GM11168 (cell line): ENCODE data around the gene VPS8.
"Not testable (repeated sequence)": the region's sequence is repeated elsewhere in the genome, so short reads cannot be mapped to it uniquely, and the experiment has no call there.

Experiments used
- in situ Hi-C: fragments of 300-500 bp; cut with MboI; formaldehyde crosslinking; loops from one replicate; pipeline ENCODE4 v1.12.0; 2022; ENCODE audit warnings: low sequenced_read_pairs; ENCODE audit not compliant: unreplicated experiment

VPS8 gene

DNA sequence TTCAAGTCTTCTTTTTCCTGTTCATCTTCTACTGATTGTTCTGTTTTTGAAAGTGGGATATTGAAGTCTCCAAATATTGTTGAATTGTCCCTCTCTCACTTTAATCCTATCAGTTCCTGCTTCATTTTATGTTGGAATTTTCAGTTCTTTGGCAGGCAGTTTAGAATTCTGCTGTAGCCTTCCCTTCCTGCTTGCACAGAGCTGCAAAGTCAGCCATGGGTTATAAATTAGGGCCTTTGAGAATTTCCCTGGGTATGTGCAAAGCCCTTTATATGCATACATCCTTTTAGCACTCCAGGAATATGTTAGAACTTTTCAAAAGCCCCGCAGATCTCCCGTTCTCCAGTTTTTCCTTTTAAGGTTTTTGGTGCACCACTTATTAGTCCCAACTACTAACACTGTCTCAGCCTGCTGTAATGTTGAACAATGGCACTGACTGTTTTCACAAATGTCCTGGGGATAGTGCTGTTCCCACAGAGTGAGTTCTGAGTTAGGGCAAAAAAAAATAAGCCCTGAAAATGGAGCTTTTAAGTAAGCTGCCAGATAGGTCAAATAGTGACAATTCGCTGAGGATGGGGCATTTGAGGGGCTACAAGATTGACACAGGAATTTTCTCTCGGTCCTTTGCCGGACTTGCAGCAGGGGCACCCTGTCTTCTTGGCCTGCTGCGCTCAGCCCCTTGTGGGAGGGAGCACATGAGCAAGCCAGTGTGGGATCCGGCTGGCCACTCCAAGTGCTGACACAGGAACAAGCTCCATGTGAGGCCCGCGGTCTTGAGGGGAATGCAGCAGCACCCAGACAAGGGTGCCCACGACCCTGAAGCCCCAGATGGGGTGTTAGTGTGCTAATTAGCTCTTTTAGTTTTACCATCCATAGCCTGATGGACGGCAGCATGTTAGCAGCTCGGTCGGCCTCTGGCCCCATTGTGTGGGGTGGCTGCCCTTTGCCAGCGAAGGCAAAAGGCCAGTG is 96.0 kb downstream of the VPS8 start:
- in situ Hi-C loops: no loop called here

DNA sequence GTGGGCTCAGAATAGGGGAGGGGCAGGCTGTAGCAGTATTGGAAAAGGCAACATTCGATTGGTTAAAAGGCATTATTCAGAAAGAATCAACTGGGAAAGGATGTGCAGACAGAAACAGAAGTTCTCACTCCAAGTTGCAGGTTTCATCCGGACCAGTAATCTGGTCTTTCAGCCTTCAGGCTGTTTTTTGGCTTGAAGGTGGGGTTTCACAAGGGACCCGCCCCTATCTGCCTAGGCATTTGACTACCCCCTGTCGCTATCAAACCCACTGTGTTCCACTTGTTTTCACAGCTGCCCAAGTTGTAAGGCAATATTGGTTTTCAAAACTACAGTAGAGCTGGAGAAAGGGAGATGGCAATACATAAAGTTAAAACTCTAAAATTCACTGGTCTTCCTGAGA is 96.9 kb downstream of the VPS8 start:
- in situ Hi-C loops: no loop called here

DNA sequence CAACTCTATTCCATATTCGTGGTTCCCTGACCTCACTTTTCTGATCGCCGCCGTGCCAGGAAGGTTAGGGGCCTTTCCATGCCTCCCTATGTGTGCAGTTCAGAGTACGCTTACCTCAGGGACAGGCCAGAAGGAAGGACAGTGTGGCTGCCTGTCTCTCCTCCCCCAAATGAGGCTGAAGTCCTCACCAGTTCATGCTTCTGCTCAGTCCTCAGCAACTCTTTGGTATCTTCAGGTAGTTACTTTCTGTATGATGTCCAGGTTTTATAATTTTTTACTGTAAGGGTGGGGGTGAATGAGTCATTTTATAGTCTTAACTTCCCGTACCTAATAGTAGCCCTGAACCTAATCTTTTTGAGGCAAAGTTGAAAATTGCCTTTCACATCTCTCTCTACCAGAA is 98.7 kb downstream of the VPS8 start:
- in situ Hi-C loops: no loop called here

DNA sequence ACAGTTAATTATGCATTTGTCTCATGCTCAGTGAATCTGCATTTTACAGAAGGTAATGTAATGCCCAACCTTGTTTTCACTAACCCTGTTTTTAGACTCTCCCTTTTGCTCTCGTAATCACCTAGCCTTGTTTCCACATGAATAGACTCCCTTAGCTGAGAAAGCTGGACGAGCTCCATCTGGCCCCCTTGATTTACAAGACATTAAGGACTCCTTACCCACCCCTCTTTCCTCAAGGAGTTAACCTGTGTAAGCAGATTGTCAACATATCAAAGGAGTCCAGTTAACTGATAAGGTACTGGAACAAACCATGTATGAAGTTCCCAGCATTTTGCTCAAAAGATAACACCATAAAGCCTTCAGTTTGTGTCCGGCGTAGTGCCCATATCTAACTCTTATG is 99.6 kb downstream of the VPS8 start:
- in situ Hi-C loops: no loop called here

DNA sequence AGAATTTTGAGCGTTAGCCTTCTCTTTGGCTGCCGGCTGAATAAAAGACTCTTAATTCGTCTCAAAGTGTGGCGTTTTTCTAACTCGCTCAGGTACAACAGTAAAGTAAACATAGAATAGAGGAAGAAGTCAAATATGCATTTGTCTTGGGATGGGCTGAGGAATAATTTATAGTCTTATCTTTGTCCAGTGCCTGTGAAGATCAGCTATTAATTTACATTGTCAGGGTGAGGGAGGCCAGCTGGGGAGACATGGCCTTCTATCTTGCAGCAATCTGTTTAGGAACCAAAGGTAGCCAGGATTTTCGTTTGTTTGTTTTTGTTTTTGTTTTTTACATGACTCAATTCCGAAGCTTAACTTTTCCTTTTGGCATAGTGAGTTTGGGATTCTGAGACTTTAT is 100.2 kb downstream of the VPS8 start:
- in situ Hi-C loops: no loop called here

DNA sequence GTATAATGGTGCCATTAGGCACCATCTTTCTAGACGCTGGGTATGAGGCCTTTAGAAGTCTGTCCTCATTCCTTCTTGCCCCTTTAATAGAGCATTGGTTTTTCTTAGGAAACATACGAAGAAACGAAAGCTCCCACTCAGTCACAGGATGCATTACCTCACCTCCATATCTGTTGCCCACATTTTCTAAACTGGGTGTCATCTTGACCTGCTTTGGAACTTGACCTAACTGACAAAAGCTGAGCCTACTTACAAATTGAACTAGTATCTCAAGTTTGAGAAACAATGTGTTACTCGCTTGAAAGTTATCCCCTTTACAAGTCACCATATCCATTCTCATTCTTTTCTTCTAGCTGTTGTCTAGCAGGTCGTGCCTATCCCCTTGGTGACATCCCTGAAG is 102.7 kb downstream of the VPS8 start:
- in situ Hi-C loops: no loop called here

DNA sequence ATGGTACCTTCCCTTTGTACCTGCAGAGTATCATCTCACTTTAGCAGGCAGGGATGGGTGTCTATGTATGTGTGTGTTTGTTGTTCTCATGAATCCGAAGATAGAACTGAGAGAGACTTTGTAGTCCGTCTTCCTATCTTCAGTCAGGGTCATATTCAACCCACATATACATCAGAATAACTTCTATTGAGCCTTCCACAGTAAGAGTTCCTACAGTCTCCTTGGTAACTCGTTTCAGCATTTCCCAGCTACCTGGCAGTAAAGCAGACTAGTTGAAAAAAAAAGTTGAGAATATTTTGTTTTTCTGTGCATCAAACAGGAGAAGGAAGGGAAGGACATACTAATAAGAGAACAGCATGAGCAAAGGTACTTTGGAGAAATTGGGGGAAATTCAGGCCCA is 106.8 kb downstream of the VPS8 start:
- in situ Hi-C loops: no loop called here

DNA sequence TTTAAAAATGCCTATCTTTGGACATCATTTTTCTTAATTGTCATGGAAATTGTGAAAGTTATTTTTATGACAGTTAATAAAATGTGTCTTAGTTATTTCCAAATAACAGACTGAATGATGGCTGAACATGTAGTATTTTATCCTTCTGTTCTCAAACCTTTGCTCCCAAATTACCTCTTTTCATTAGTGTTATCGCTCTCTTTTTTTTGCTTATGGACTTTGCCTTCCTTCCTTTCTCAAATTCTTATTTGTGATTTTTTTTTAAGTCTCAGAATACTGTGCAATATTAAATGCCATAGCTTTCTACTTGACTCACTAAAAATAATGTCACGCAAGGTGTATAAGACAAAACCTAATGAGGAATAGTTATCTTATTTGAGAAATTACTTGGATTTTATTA is 107.7 kb downstream of the VPS8 start:
- in situ Hi-C loops: no loop called here

DNA sequence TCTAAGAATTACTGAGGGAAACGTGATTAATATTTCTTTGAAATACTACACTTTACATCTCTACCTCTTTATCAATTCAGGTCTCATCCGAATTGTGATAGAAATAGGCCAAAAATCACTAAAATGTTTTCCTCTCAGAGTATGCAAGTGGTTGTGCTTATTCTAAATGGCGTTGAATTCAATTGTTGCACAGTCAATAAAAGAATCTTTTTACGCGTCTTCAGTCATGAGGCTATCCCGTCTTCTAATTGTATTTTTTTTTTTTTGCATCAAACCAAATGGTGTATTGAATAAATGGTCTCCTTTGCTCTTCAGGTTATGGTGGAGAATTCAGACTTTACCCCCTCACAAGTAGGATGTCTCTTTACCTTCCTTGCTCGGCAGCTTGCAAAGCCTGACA is 112.6 kb downstream of the VPS8 start:
- in situ Hi-C loops: no loop called here

DNA sequence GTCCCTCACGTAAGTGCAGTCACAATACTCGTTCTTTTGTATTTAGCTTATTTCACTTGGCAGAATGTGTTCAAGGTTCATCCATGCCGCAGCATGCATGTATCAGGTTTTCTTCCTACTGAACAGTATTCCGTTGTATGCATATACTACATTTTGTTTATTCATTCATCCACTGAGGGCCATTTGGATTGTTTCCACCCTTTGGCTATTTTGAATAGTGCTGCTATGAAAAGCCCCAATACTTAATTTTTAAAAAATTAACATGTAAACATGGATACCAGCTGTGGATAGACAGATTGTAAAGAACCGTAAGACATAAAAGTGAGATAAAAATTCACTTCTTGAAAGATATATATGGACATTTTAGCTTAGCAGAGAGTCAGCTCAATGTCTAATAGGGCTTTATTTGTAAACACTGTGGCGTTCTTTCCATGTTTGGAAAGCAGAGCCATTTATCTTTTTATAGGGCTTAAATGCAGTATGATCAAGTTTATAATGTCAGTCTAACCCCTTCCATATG is 115.9 kb downstream of the VPS8 start:
- in situ Hi-C loops: no loop called here

DNA sequence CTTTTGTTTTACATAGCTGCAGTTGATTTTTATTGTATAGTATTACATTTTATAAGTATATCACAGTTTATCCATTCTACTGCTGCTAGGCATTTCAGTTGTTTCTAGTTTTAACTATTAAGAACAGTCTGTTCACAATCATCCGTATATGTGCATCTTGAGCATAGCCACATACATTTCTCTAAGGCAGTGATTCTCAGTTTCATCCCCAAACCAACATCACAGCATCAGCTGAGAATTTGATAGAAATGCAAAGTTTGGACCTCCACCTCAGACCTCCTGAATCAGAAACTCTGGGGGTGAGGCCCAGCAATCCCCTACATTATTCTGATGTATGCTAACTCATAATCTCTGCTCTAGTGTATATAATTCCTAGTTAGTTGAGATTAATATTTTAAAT is 120.8 kb downstream of the VPS8 start:
- in situ Hi-C loops: no loop called here

DNA sequence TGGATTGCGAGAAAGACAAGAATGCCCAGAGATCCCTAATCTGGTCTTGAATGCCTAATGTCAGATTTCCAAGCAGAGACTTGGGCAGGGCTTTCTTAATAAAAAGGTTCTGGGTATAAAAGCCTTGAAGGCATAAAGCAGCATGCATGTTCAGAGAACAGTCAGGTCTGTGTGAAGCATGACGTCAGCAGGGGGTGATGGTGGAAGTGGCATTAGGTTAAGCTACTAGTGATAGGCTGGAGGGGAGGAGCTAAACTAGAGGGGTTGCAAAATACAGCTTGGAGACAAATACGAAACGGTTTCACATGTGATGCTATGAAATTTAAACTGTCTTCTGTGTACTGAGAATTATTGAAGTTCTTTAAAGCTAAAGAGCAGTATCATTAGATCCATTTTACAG is 125.6 kb downstream of the VPS8 start:
- in situ Hi-C loops: no loop called here

DNA sequence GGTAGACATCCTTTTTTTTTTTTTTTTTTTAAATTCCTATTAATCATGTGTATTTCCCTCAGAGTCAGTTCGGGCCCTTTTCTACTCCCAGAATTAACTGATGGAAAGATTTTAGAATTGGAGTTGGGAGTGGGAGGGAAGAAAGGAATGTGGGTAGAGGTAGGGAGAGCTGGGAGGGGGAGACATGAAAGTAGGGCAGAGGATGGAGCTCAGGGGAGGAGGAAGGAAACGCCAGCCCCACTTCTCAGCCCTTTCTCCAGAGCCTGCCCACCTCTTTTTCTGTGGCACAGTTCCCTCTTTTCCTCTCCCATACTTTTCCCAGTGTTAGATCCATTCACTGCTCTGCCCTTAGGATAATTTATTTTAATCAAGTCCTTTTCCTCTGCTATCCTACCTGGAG is 129.4 kb downstream of the VPS8 start:
- in situ Hi-C loops: no loop called here

DNA sequence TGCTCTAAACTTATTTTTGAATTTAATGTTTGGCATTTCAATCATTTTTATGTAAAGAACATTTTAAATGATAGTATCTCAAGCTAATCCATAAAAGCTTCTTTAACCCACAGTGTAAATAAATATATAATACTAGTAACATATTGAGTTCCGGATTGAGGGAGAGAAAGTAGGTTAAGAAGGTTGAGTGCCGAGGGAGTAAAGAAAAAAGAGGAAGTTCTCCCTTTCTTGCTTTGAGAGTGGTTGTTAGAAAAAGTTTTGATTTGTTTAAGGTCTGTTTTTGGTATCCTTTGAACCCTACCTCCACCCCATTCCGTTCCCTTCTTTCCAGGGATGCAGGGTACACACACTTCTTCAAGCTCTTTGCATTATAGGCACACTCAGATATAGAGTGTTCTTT is 130.8 kb downstream of the VPS8 start:
- in situ Hi-C loops: no loop called here

DNA sequence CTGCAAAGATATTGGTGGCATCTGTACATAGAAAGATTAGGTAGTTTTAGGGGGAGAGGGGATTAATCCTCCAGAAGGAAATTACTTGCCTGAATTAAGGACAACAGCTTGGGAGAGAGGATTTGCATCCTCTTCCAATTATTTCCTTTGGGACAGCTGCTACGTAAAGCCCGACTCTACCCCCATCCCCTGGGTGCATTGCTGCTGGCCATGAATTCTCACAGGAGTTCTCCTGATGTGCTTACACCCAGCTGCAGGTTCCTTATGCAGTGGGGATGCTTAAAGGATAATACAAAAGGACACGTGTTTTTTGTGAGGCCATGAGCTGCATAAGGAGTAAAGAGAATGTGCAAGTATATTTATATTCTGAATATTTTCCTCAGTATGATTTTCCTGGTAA is 132.3 kb downstream of the VPS8 start:
- in situ Hi-C loops: no loop called here

DNA sequence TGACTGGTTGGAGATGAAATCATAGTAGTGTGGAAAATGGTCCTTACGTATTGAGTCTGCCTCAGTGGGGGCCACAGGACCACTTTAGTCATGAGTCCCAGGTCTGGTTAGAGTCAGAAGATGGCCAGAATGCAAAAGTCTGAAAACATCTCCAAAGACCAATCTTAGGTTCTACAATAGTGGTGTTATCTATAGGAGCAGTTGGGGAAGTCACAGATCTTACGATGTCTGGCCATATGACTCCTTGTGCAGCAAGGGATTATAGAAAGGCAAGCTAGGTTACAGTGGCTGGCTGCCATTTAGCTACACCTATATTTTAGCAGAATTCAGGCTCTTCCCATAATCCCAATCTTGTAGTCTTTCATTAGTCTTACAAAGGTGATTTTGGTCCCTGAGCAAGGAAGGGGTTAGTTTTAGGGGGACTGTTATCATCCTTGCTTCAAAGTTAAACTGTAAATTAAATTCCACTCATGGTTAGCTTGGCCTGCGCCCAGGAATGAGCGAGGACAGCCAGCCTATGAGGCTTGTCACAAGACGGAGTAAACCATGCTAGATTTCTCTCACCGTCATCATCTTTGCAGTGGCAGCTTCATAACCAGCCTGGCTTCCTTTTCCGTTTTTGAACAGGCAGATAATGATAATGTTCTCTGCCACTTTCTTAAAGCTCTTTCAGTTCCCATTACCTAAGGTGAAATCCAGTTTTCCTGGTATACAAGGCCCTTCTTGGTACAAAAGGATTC is 134.1 kb downstream of the VPS8 start:
- in situ Hi-C loops: no loop called here

DNA sequence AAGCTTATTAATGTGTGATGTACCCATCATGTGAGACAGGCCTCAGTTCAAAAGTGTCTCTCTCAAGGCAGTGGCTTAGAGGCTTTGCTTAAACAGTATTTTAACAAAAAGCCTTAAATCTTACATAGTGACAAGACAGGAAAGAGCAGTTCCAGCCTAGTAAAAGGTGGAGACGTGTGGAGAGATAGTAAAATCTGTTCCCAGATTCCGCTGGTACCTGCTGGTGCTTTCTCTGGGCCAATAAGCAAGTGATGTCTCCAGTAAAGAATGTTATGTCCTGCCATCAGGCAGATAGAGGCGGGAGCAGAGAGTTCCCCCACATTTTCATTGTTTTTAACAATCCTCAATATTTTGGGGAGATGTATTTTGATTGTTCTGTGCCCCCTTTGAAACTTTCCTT is 135.0 kb downstream of the VPS8 start:
- in situ Hi-C loops: no loop called here

DNA sequence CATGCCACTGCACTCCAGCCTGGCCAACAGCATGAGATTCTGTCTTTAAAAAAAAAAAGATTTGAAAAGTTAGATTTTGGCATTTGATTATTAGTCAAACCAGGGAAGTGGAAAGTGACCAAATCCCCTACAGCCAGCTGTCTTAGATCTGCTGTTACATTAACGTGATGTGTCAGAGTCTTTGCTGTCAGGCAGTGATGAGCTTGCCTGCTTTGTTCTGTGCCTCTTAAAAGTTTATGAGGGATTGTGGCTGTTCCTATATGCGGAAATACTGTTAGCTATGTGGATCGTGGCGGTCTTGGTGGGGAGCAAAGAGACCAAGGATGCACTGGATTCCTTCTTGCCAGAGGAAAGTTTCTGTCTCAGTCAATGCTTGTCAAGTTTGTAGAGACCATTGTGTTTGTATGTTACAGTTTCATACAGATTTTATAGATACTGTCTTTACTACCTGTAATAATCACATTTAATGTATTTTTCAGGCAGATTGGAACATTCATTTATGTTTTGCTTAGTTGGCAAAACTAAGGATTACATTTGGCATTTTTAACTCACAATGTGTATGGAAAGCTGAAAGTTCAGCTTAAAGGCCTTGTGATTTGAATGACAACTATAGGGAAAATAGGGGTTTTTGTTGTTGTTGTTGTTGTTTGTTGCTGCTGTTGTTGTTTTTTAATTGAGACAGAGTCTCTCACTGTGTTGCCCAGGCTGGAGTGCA is 137.4 kb downstream of the VPS8 start:
- in situ Hi-C loops: no loop called here

DNA sequence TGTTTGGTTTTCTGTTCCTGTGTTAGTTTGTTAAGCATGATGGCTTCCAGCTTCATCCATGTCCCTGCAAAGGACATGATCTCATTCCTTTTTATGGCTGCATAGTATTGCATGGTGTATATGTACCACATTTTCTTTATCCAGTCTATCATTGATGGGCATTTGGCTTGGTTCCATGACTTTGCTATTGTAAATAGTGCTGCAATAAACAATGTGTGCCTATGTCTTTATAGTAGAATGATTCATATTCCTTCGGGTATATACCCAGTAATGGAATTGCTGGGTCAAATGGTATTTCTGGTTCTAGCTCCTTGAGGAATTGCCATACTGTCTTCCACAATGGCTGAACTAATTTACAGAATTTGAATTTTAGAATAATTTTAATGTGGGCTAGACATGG is 138.8 kb downstream of the VPS8 start:
- in situ Hi-C loops: not testable (repeated sequence)

DNA sequence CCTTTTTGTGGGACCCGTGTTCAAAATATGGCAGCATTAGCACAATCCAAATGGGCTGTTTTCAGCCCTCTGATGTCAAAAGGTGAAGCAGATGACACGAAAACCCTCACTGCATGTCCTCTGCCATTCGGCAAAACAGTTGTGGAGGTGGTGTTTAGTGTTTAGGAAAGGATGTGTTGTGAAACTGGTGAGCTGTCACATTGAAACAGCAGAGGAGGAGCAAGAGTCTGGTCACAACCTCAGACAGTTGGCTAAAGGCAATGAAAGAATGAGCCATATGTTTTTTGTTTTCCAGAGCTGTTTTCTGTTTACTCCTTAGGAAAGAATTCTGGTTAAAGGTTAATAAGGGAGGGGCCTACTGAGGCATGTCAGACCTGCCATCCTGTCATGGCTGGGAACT is 140.7 kb downstream of the VPS8 start:
- in situ Hi-C loops: no loop called here

DNA sequence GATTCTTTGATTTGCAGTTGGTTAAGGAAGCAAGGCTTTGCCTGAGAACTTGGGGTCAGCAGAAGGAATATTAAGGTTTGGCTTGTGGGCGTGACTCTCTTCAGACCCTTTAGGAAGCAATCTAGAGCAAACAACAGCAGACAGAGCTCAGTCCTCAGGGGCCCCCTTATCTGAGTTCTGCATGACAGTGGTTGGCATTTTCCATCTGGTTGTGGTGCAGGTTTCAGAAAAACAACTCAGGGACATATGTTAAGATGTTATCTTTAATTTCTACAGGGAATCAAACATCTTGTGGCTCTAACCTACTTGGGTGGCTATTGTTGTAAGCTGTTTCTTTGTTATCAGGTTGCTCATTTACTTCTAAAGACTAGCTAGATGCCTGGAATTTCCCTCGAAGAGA is 141.4 kb downstream of the VPS8 start:
- in situ Hi-C loops: no loop called here
